Left ventricle myocardium inferior (tissue), 1 donor: Measurements from ENCODE around the gene ARHGAP1. TPM values are rescaled to one million over a fixed set of nuclear protein-coding genes. Genes with fewer than 3 reads are reported as not detected.

Experiments
- DNase-seq: peaks from one replicate; pipeline ENCODE4 v3.0.0-alpha.2; 2020
- H3K27ac ChIP-seq: fragments of 200-600 bp; replicated peaks from 2 replicates; pipeline ENCODE4 v1.8.0; 2021
- H3K27me3 ChIP-seq: fragments of 200-600 bp; 2 replicates; pipeline ENCODE4 v1.8.0; 2021; ENCODE audit warnings: low read depth
- H3K36me3 ChIP-seq: fragments of 200-600 bp; 2 replicates; pipeline ENCODE4 v1.8.0; 2021
- H3K4me1 ChIP-seq: fragments of 200-600 bp; 2 replicates; pipeline ENCODE4 v1.8.0; 2021
- H3K4me3 ChIP-seq: fragments of 200-600 bp; 2 replicates; pipeline ENCODE4 v1.8.0; 2021; ENCODE audit warnings: mild to moderate bottlenecking, moderate library complexity
- H3K9me3 ChIP-seq: fragments of 200-600 bp; replicated peaks from 2 replicates; pipeline ENCODE4 v1.8.0; 2021
- CTCF ChIP-seq: fragments of 200-600 bp; IDR thresholded peaks from 2 replicates; pipeline ENCODE4 v1.8.0; 2021; ENCODE audit warnings: antibody characterized with exemption, mild to moderate bottlenecking, borderline replicate concordance
- intact Hi-C: fragments of 100-400 bp; cut with micrococcal nuclease; formaldehyde crosslinking; loops from one replicate; pipeline ENCODE4 v1.11.0; 2022
- total RNA-seq: library from RNA; stranded (reverse); fragmentation: NEBNext Ultra II Directional; extraction: Animal tissue kit (Norgen Biotek cat#: 25700); gene quantifications from one replicate; pipeline ENCODE4 v1.2.1, GENCODE V29; 2021
- donor health status: DM: no; HTN: yes; CAD: no; lungs with severe emphysema.

The ARHGAP1 gene
- total RNA-seq, 1 donor from 2014 or later, result 101 TPM

- TF ChIP-seq CTCF, result no peak
- no peaks in the 10 kb centered on the region for H3K4me1 ChIP-seq
- H3K27ac ChIP-seq, result no peak overlapping the region
- H3K4me3 ChIP-seq, result no peak overlapping the region
- H3K9me3 ChIP-seq, result no peaks in the 10 kb centered on the region
- intact Hi-C loops, result no loop called here
- DNase-seq, result no peak
- H3K36me3 ChIP-seq, result peaks cover 1% of the 10 kb centered on the region
- H3K27me3 ChIP-seq, result no peaks in the 10 kb centered on the region
Measured at GRCh38 chr11:46736146-46736545, 35.7 kb upstream of the ARHGAP1 start.

- intact Hi-C loops, result no loop called here
- no peak for TF ChIP-seq CTCF
- DNase-seq, result no peak
Measured at GRCh38 chr11:46733234-46733633, 32.8 kb upstream of the ARHGAP1 start.

GRCh38 chr11:46731545-46731944 lies 31.1 kb upstream of the ARHGAP1 start:
- no peaks in the 10 kb centered on the region for H3K27me3 ChIP-seq
- no peak for TF ChIP-seq CTCF

More at GRCh38 chr11:46733234-46733633, 32.8 kb upstream of the ARHGAP1 start:
- Histone ChIP-seq H3K4me3 (no peak overlapping the region), H3K4me1 (no peaks in the 10 kb centered on the region), H3K9me3 (no peaks in the 10 kb centered on the region), H3K27ac (no peak overlapping the region), H3K27me3 (no peaks in the 10 kb centered on the region), H3K36me3 (no peaks in the 10 kb centered on the region)

DNA sequence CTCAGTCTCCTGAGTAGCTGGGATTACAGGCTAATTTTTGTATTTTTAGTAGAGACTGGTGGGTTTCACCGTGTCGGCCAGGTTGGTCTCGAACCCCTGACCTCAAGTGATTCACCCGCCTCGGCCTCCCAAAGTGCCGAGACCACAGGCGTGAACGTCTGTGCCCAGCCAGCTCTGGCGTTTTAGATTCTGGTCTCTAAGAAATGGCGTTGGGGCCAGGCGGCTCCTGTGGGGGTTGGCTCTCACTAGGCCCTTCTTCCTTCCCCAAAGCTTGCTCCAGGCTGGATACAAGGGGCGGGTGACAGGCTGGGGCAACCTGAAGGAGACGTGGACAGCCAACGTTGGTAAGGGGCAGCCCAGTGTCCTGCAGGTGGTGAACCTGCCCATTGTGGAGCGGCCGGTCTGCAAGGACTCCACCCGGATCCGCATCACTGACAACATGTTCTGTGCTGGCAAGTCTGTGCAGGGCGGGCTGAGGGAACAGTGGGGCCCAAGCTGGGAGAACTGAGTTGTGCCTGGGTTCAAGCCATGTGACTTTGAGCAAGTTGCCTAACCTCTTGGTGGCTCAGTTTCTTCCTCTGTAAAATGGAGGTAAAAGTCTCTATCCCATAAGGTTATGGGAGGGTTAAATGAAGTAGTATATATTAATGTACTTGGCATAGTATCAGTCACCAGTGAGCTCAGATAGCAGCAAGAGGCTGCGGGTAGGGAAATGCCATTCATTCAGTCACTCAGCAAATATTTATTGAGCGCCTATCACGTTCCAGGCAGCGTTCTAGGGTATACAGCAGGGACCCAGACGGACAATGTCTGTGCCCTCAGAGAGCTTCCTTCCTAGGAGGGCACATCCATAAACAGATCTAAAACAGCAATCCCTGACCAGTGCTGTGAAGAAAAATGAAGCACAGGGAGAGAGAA lies 28.9 kb upstream of the ARHGAP1 start:
- intact Hi-C loops, result no loop called here
- no peak for DNase-seq
- no peak for TF ChIP-seq CTCF
- H3K36me3 ChIP-seq, result no peaks in the 10 kb centered on the region
- no peaks in the 10 kb centered on the region for H3K9me3 ChIP-seq
- H3K4me3 ChIP-seq, result no peak overlapping the region
- no peak overlapping the region for H3K27ac ChIP-seq
- no peaks in the 10 kb centered on the region for H3K4me1 ChIP-seq
- no peaks in the 10 kb centered on the region for H3K27me3 ChIP-seq

More at GRCh38 chr11:46731545-46731944, 31.1 kb upstream of the ARHGAP1 start:
- intact Hi-C loops, result no loop called here
- H3K4me3 ChIP-seq, result no peak overlapping the region
- no peak for DNase-seq
- H3K36me3 ChIP-seq, result no peaks in the 10 kb centered on the region
- H3K4me1 ChIP-seq, result no peaks in the 10 kb centered on the region
- no peak overlapping the region for H3K27ac ChIP-seq
- H3K9me3 ChIP-seq, result no peaks in the 10 kb centered on the region

- Histone ChIP-seq H3K27me3 (no peaks in the 10 kb centered on the region), H3K27ac (no peak overlapping the region), H3K36me3 (no peaks in the 10 kb centered on the region), H3K4me3 (no peak overlapping the region), H3K4me1 (no peaks in the 10 kb centered on the region), H3K9me3 (no peaks in the 10 kb centered on the region)
- DNase-seq, result no peak
- intact Hi-C loops, result no loop called here
- no peak for TF ChIP-seq CTCF
Measured at GRCh38 chr11:46728659-46729040, 28.2 kb upstream of the ARHGAP1 start.
